ENCODE measurements around the gene RHOJ. TPM values are rescaled to one million over a fixed set of nuclear protein-coding genes. Genes with fewer than 3 reads are reported as not detected.

RHOJ gene
- total RNA-seq, 3 donors from 2014 or later (not counting 1 experiment from before 2014, with no cell fraction given), result not detected

DNA sequence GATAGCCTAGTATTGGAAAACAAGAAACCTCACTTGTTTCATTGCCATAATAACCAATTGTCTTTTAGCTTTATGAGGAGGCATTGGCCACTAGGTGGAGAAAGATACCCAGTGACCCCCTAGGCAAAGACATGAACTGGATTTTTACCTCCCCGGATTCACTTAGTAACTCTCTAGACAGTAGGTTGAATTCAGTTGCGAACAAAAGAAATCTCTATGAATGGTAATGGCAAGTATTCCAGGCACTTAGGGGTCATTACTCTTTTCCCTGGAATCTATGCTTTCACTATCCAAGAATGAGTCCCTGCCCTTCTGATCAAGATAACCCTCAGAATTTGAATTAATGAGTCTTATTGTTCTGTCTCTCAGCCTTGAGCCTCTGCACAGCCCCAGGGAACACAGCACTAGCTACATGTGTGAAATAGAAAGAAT, 29.5 kb upstream of the RHOJ start:
- H3K27me3 ChIP-seq (ENCODE audit: control insufficient read depth, insufficient read depth, low read length), result no peaks in the 10 kb centered on the region
- no peak overlapping the region for H3K4me3 Mint-ChIP-seq
- no peaks in the 10 kb centered on the region for H3K4me1 Mint-ChIP-seq
- WGBS (ENCODE audit: insufficient coverage), result 42% methylated on average over 2 of the region's 2 CpGs
- H3K27ac Mint-ChIP-seq, result no peak overlapping the region
- H3K4me1 ChIP-seq (ENCODE audit: control insufficient read depth, insufficient read depth, low read length), result no peaks in the 10 kb centered on the region
- no peaks in the 10 kb centered on the region for H3K9me3 ChIP-seq (ENCODE audit: control insufficient read depth, insufficient read depth, low read length)
- TF ChIP-seq CTCF (IDR thresholded peaks at IDR 0.05), result no peak
- no peaks in the 10 kb centered on the region for H3K36me3 Mint-ChIP-seq
- ATAC-seq (no peak), DNase-seq (no peak)
- intact Hi-C loops (cut with micrococcal nuclease), result no loop called here
- H3K27me3 Mint-ChIP-seq (ENCODE audit: low read depth in 2 of 2), result peaks cover 0 to 2% of the 10 kb centered on the region in 2 donors
- no peaks in the 10 kb centered on the region for H3K9me3 Mint-ChIP-seq
- H3K36me3 ChIP-seq (ENCODE audit: control insufficient read depth, insufficient read depth, low read length), result no peaks in the 10 kb centered on the region
- no peak overlapping the region for H3K4me3 ChIP-seq (ENCODE audit: low read length)
- no peak overlapping the region for H3K27ac ChIP-seq (ENCODE audit: low read length)

DNA sequence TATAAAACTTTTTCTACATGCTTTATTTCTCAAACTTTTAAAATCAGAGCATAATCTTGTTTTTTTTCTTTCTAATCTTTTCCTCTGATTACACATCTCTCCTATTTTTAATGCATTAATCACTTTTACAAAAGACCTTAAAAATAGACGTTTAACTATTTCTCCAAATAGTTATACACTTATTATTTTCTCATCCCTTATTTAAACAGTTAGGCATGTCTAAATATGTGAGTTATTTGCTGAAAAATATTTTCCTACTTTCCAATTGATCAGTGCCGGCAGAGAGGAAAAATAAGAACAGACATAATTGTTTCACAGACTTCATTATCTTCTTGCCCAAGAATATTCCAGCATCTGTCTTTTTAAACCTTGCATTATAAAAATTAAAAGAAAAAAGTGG, 28.7 kb upstream of the RHOJ start:
- no peaks in the 10 kb centered on the region for H3K36me3 ChIP-seq (ENCODE audit: control insufficient read depth, insufficient read depth, low read length)
- WGBS (ENCODE audit: insufficient coverage), result no CpG with 5 or more reads among the region's 2 CpGs
- H3K4me3 ChIP-seq (ENCODE audit: low read length), result no peak overlapping the region
- Mint-ChIP-seq H3K4me1 (no peaks in the 10 kb centered on the region), H3K27me3 (ENCODE audit: low read depth in 2 of 2) (peaks cover 0 to 5% of the 10 kb centered on the region in 2 donors), H3K36me3 (no peaks in the 10 kb centered on the region), H3K27ac (no peak overlapping the region), H3K9me3 (no peaks in the 10 kb centered on the region), H3K4me3 (no peak overlapping the region)
- intact Hi-C loops (cut with micrococcal nuclease), result no loop called here
- H3K27me3 ChIP-seq (ENCODE audit: control insufficient read depth, insufficient read depth, low read length), result no peaks in the 10 kb centered on the region
- no peak for ATAC-seq
- no peak overlapping the region for H3K27ac ChIP-seq (ENCODE audit: low read length)
- H3K4me1 ChIP-seq (ENCODE audit: control insufficient read depth, insufficient read depth, low read length), result no peaks in the 10 kb centered on the region
- H3K9me3 ChIP-seq (ENCODE audit: control insufficient read depth, insufficient read depth, low read length), result no peaks in the 10 kb centered on the region
- no peak for DNase-seq
- TF ChIP-seq CTCF (IDR thresholded peaks at IDR 0.05), result no peak

GRCh38 chr14:63178912-63179311, 25.3 kb upstream of the RHOJ start:
- no peaks in the 10 kb centered on the region for H3K27me3 ChIP-seq (ENCODE audit: control insufficient read depth, insufficient read depth, low read length)
- Mint-ChIP-seq H3K9me3 (no peaks in the 10 kb centered on the region), H3K4me3 (no peak overlapping the region), H3K27ac (no peak overlapping the region), H3K4me1 (no peaks in the 10 kb centered on the region), H3K36me3 (no peaks in the 10 kb centered on the region), H3K27me3 (ENCODE audit: low read depth in 2 of 2) (peaks cover 1 to 17% of the 10 kb centered on the region in 2 donors)
- intact Hi-C loops (cut with micrococcal nuclease), result no loop called here
- DNase-seq, result no peak
- WGBS (ENCODE audit: insufficient coverage), result 94% methylated on average over 3 of the region's 3 CpGs
- H3K4me1 ChIP-seq (ENCODE audit: control insufficient read depth, insufficient read depth, low read length), result no peaks in the 10 kb centered on the region
- no peak overlapping the region for H3K27ac ChIP-seq (ENCODE audit: low read length)
- TF ChIP-seq CTCF (IDR thresholded peaks at IDR 0.05), result no peak
- H3K4me3 ChIP-seq (ENCODE audit: low read length), result no peak overlapping the region
- no peaks in the 10 kb centered on the region for H3K36me3 ChIP-seq (ENCODE audit: control insufficient read depth, insufficient read depth, low read length)
- ATAC-seq, result peak in 1 of 3 donors; percentile 19
- H3K9me3 ChIP-seq (ENCODE audit: control insufficient read depth, insufficient read depth, low read length), result no peaks in the 10 kb centered on the region

DNA sequence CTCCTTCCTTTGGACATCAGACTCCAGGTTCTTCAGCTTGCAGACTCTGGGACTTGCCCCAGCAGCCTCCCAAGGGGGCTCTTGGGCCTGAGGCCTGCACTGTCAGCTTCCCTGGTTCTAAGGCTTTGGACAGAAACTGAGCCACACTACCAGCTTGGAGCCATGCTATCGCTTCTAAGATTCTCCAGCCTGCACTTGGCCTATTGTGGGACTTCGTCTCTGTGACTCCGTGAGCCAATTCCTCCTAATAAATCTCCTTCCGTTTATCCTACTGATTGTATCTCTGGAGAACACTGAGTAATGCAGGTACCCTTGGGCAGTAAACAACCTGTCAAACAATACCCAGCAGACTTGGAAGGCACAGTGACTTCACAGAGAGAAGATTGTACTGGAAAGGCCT, 24.9 kb upstream of the RHOJ start:
- H3K27me3 ChIP-seq (ENCODE audit: control insufficient read depth, insufficient read depth, low read length), result no peaks in the 10 kb centered on the region
- H3K4me3 ChIP-seq (ENCODE audit: low read length), result no peak overlapping the region
- Mint-ChIP-seq H3K27ac (no peak overlapping the region), H3K4me1 (no peaks in the 10 kb centered on the region), H3K27me3 (ENCODE audit: low read depth in 2 of 2) (peaks cover 5 to 21% of the 10 kb centered on the region in 2 donors), H3K4me3 (no peak overlapping the region), H3K36me3 (no peaks in the 10 kb centered on the region), H3K9me3 (no peaks in the 10 kb centered on the region)
- H3K27ac ChIP-seq (ENCODE audit: low read length), result no peak overlapping the region
- no peak for ATAC-seq
- no peak for TF ChIP-seq CTCF (IDR thresholded peaks at IDR 0.05)
- intact Hi-C loops (cut with micrococcal nuclease), result no loop called here
- 92% methylated on average over 4 of the region's 4 CpGs for WGBS (ENCODE audit: insufficient coverage)
- no peaks in the 10 kb centered on the region for H3K36me3 ChIP-seq (ENCODE audit: control insufficient read depth, insufficient read depth, low read length)
- H3K9me3 ChIP-seq (ENCODE audit: control insufficient read depth, insufficient read depth, low read length), result no peaks in the 10 kb centered on the region
- DNase-seq, result no peak
- no peaks in the 10 kb centered on the region for H3K4me1 ChIP-seq (ENCODE audit: control insufficient read depth, insufficient read depth, low read length)
